ENCODE measurements around the gene FAM83F. TPM values are rescaled to one million over a fixed set of nuclear protein-coding genes. Genes with fewer than 3 reads are reported as not detected.

The FAM83F gene
- total and polyA plus RNA-seq, 4 donors: 0.39 to 1.5 (median 1.2) TPM

DNA sequence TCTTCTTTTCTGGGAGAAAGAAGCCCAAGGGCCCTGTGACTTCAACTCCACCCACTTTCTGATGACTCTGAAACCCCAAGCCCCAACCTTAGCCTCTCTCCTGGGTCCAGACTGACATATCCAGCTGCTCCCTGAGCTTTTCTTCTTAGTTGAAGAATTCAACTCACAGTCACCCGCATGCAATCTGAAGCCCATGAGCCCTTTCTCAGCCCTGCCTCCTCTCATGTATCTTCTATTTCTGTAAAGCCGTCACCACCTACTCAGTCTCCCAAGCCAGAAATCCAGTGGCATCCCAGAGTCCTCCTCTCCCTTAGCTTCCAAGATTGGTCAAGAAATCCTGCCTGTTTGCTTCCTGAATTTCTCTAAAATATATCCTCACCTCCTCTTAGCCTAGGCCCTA lies 41.7 kb upstream of the FAM83F start:
- 97% methylated on average over 2 of the region's 2 CpGs for WGBS
- TF ChIP-seq, protein P1, sequence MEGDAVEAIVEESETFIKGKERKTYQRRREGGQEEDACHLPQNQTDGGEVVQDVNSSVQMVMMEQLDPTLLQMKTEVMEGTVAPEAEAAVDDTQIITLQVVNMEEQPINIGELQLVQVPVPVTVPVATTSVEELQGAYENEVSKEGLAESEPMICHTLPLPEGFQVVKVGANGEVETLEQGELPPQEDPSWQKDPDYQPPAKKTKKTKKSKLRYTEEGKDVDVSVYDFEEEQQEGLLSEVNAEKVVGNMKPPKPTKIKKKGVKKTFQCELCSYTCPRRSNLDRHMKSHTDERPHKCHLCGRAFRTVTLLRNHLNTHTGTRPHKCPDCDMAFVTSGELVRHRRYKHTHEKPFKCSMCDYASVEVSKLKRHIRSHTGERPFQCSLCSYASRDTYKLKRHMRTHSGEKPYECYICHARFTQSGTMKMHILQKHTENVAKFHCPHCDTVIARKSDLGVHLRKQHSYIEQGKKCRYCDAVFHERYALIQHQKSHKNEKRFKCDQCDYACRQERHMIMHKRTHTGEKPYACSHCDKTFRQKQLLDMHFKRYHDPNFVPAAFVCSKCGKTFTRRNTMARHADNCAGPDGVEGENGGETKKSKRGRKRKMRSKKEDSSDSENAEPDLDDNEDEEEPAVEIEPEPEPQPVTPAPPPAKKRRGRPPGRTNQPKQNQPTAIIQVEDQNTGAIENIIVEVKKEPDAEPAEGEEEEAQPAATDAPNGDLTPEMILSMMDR (IDR thresholded peaks at IDR 0.05; ENCODE audit: low read depth, low read length, missing input control): no peak
- TF ChIP-seq, protein P2, sequence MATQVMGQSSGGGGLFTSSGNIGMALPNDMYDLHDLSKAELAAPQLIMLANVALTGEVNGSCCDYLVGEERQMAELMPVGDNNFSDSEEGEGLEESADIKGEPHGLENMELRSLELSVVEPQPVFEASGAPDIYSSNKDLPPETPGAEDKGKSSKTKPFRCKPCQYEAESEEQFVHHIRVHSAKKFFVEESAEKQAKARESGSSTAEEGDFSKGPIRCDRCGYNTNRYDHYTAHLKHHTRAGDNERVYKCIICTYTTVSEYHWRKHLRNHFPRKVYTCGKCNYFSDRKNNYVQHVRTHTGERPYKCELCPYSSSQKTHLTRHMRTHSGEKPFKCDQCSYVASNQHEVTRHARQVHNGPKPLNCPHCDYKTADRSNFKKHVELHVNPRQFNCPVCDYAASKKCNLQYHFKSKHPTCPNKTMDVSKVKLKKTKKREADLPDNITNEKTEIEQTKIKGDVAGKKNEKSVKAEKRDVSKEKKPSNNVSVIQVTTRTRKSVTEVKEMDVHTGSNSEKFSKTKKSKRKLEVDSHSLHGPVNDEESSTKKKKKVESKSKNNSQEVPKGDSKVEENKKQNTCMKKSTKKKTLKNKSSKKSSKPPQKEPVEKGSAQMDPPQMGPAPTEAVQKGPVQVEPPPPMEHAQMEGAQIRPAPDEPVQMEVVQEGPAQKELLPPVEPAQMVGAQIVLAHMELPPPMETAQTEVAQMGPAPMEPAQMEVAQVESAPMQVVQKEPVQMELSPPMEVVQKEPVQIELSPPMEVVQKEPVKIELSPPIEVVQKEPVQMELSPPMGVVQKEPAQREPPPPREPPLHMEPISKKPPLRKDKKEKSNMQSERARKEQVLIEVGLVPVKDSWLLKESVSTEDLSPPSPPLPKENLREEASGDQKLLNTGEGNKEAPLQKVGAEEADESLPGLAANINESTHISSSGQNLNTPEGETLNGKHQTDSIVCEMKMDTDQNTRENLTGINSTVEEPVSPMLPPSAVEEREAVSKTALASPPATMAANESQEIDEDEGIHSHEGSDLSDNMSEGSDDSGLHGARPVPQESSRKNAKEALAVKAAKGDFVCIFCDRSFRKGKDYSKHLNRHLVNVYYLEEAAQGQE (IDR thresholded peaks at IDR 0.05): no peak
- TF ChIP-seq EGR1 (IDR thresholded peaks at IDR 0.05; ENCODE audit: low read depth in 2 of 2) (no peak), FOXA2 (IDR thresholded peaks at IDR 0.05) (no peak), YY1 (IDR thresholded peaks at IDR 0.05) (no peak)
- no peak overlapping the region for H3K27ac ChIP-seq (ENCODE audit: low read depth in 1 of 2, low read length in 2 of 2)

DNA sequence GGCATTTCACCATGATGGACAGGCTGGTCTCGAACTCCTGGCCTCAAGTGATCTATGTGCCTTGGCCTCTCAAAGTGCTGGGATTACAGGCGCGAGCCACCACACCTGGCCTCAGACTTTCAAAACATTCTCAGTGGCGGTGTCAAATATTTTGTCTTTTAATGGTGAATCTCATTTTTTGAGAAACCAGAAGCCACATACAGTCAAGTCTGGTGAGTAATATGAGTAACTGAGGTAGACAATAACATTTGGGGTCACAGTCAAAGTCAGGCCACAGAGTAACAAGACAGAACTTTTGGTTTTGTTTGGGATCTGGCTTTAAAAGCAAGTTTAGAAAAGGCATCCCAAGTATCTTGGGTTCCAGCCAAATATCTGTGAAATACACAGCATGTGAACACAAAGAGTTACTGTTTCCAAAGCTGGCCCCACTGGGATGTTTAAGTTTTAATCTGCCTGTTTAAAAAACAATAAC lies 40.1 kb upstream of the FAM83F start:
- Histone ChIP-seq H3K36me3 (ENCODE audit: control insufficient read depth in 4 of 4, insufficient read depth in 3 of 4, low read depth in 1 of 4, low read length in 3 of 4) (no peaks in the 10 kb centered on the region), H3K4me1 (ENCODE audit: control insufficient read depth in 4 of 4, insufficient read depth in 4 of 4, low read length in 3 of 4) (no peaks in the 10 kb centered on the region), H3K27ac (ENCODE audit: low read depth in 1 of 2, low read length in 2 of 2) (no peak overlapping the region), H3K9me3 (ENCODE audit: control insufficient read depth in 4 of 4, low read length in 3 of 4) (no peaks in the 10 kb centered on the region), H3K4me3 (ENCODE audit: low read depth in 1 of 3, low read length in 3 of 3) (no peak overlapping the region), H3K27me3 (ENCODE audit: control insufficient read depth in 4 of 4, insufficient read depth in 4 of 4, low read length in 3 of 4) (no peaks in the 10 kb centered on the region), H3K9ac (ENCODE audit: low read depth in 1 of 2, low read length in 2 of 2) (no peak overlapping the region)
- no peak for DNase-seq (ENCODE audit: low spot score)
- TF ChIP-seq RAD21 (IDR thresholded peaks at IDR 0.05) (no peak), TAF1 (conservative IDR thresholded peaks at IDR 0.05) (no peak), FOXA1 (IDR thresholded peaks at IDR 0.05) (no peak), RXRA (IDR thresholded peaks at IDR 0.05) (no peak)
- TF ChIP-seq, protein P3, sequence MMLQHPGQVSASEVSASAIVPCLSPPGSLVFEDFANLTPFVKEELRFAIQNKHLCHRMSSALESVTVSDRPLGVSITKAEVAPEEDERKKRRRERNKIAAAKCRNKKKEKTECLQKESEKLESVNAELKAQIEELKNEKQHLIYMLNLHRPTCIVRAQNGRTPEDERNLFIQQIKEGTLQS (IDR thresholded peaks at IDR 0.05): no peak
- TF ChIP-seq, protein P2 (IDR thresholded peaks at IDR 0.05): no peak
- TF ChIP-seq, protein P1 (IDR thresholded peaks at IDR 0.05; ENCODE audit: low read depth, low read length, missing input control): no peak
- WGBS: 96% methylated on average over 4 of the region's 4 CpGs

More for the DNA sequence above, 41.7 kb upstream of the FAM83F start:
- Histone ChIP-seq H3K27me3 (ENCODE audit: control insufficient read depth in 4 of 4, insufficient read depth in 4 of 4, low read length in 3 of 4) (no peaks in the 10 kb centered on the region), H3K4me3 (ENCODE audit: low read depth in 1 of 3, low read length in 3 of 3) (no peak overlapping the region), H3K36me3 (ENCODE audit: control insufficient read depth in 4 of 4, insufficient read depth in 3 of 4, low read depth in 1 of 4, low read length in 3 of 4) (no peaks in the 10 kb centered on the region), H3K9ac (ENCODE audit: low read depth in 1 of 2, low read length in 2 of 2) (no peak overlapping the region), H3K9me3 (ENCODE audit: control insufficient read depth in 4 of 4, low read length in 3 of 4) (no peaks in the 10 kb centered on the region), H3K4me1 (ENCODE audit: control insufficient read depth in 4 of 4, insufficient read depth in 4 of 4, low read length in 3 of 4) (no peaks in the 10 kb centered on the region)
- DNase-seq (ENCODE audit: low spot score): no peak
